Astrocyte (in vitro differentiated cells and primary cell): ENCODE results near the gene RYR2. TPM values are rescaled to one million over a fixed set of nuclear protein-coding genes. Genes with fewer than 3 reads are reported as not detected.

Source experiments
- DNase-seq: peaks from one replicate; pipeline ENCODE4 v3.0.0-alpha.2; 2010; ENCODE audit warnings: low read depth
- FAIRE-seq: peaks from 2 replicates; lab custom pipeline; 2011; peaks lifted over from hg19 to GRCh38; lab: Jason Lieb, UNC
- H2AFZ ChIP-seq: 2 replicates; pipeline ENCODE4 v1.6.0; 2012; ENCODE audit warnings: low read depth, low read length, inconsistent platforms
- H3K27ac ChIP-seq: 2 replicates; pipeline ENCODE4 v1.5.1; 2011; ENCODE audit warnings: low read depth, low read length, inconsistent platforms
- H3K27me3 ChIP-seq: 2 replicates; pipeline ENCODE4 v1.6.0; 2011; ENCODE audit warnings: low read length, inconsistent platforms; ENCODE audit not compliant: insufficient read depth
- H3K36me3 ChIP-seq: 2 replicates; pipeline ENCODE4 v1.5.1; 2011; ENCODE audit warnings: low read length, inconsistent platforms; ENCODE audit not compliant: insufficient read depth
- H3K4me1 ChIP-seq: 2 replicates; pipeline ENCODE4 v1.5.1; 2011; ENCODE audit warnings: low read length, inconsistent platforms; ENCODE audit not compliant: insufficient read depth
- H3K4me2 ChIP-seq: 2 replicates; pipeline ENCODE4 v1.6.0; 2012; ENCODE audit warnings: low read length, inconsistent platforms
- H3K4me3 ChIP-seq: 2 replicates; pipeline ENCODE4 v1.5.1; 2011; ENCODE audit warnings: low read depth, mild to moderate bottlenecking, low read length, inconsistent platforms; ENCODE audit not compliant: insufficient read depth
- H3K79me2 ChIP-seq: 2 replicates; pipeline ENCODE4 v1.6.0; 2012; ENCODE audit warnings: mild to moderate bottlenecking, low read length, inconsistent platforms; ENCODE audit not compliant: insufficient read depth
- H3K9ac ChIP-seq: 2 replicates; pipeline ENCODE4 v1.6.0; 2012; ENCODE audit warnings: mild to moderate bottlenecking, low read length, inconsistent platforms
- H3K9me3 ChIP-seq: 2 replicates; pipeline ENCODE4 v1.5.1; 2012; ENCODE audit warnings: low read depth, mild to moderate bottlenecking, low read length, inconsistent platforms; ENCODE audit not compliant: insufficient read depth
- H4K20me1 ChIP-seq: 2 replicates; pipeline ENCODE4 v1.6.0; 2012; ENCODE audit warnings: low read length, inconsistent platforms; ENCODE audit not compliant: insufficient read depth
- H3K27ac Mint-ChIP-seq: one replicate; pipeline ENCODE4 v1.8.0; 2021; ENCODE audit warnings: mild to moderate bottlenecking, mixed read lengths; ENCODE audit not compliant: unreplicated experiment
- H3K27me3 Mint-ChIP-seq: one replicate; pipeline ENCODE4 v1.8.0; 2021; ENCODE audit warnings: low read depth, mixed read lengths; ENCODE audit not compliant: unreplicated experiment
- H3K36me3 Mint-ChIP-seq: one replicate; pipeline ENCODE4 v1.8.0; 2021; ENCODE audit warnings: low read depth, mixed read lengths; ENCODE audit not compliant: unreplicated experiment
- H3K4me1 Mint-ChIP-seq: one replicate; pipeline ENCODE4 v1.8.0; 2021; ENCODE audit warnings: low read depth, mixed read lengths; ENCODE audit not compliant: unreplicated experiment
- H3K4me3 Mint-ChIP-seq: one replicate; pipeline ENCODE4 v1.8.0; 2021; ENCODE audit warnings: mild to moderate bottlenecking, moderate library complexity, mixed read lengths; ENCODE audit not compliant: unreplicated experiment
- H3K9me3 Mint-ChIP-seq: one replicate; pipeline ENCODE4 v1.8.0; 2021; ENCODE audit warnings: mild to moderate bottlenecking, mixed read lengths; ENCODE audit not compliant: unreplicated experiment
- CTCF ChIP-seq: IDR thresholded peaks from 2 replicates; pipeline ENCODE4 v1.5.1; 2011; ENCODE audit warnings: low read depth, mild to moderate bottlenecking, inconsistent platforms, low read length, moderate library complexity; ENCODE audit not compliant: insufficient read depth
- EZH2 ChIP-seq: IDR thresholded peaks from 2 replicates; pipeline ENCODE4 v1.6.1; 2012; ENCODE audit warnings: mild to moderate bottlenecking, low read length, inconsistent platforms; ENCODE audit not compliant: insufficient read depth
- total RNA-seq: library from RNA; stranded (reverse); gene quantifications from 2 replicates; pipeline ENCODE4 v1.2.1, GENCODE V29; 2021

Gene RYR2
- total RNA-seq, 1 donor from 2014 or later = 0.30 TPM

- H3K4me3 ChIP-seq = no peak overlapping the region
- no peak overlapping the region for H3K27ac ChIP-seq
- no peaks in the 10 kb centered on the region for H3K27me3 ChIP-seq
- H4K20me1 ChIP-seq = no peaks in the 10 kb centered on the region
- Mint-ChIP-seq H3K4me3 (no peak overlapping the region), H3K36me3 (no peaks in the 10 kb centered on the region), H3K27ac (no peak overlapping the region), H3K4me1 (no peaks in the 10 kb centered on the region), H3K9me3 (no peaks in the 10 kb centered on the region), H3K27me3 (no peaks in the 10 kb centered on the region)
- TF ChIP-seq EZH2 (no peak), CTCF (no peak)
- DNase-seq (no peak), FAIRE-seq (no peak)
- H3K9me3 ChIP-seq = no peaks in the 10 kb centered on the region
- no peak overlapping the region for H3K4me2 ChIP-seq
- H3K9ac ChIP-seq = no peak overlapping the region
- H2AFZ ChIP-seq = no peak overlapping the region
- H3K4me1 ChIP-seq = no peaks in the 10 kb centered on the region
- no peaks in the 10 kb centered on the region for H3K36me3 ChIP-seq
- no peaks in the 10 kb centered on the region for H3K79me2 ChIP-seq
Measured at GRCh38 chr1:237655778-237656177, 613.8 kb downstream of the RYR2 start.

GRCh38 chr1:237664348-237664747 is 622.4 kb downstream of the RYR2 start:
- Histone ChIP-seq H4K20me1 (no peaks in the 10 kb centered on the region), H3K4me2 (no peak overlapping the region), H3K79me2 (no peaks in the 10 kb centered on the region), H3K9ac (no peak overlapping the region), H3K4me3 (no peak overlapping the region), H2AFZ (no peak overlapping the region), H3K27ac (no peak overlapping the region), H3K9me3 (no peaks in the 10 kb centered on the region), H3K36me3 (no peaks in the 10 kb centered on the region), H3K27me3 (no peaks in the 10 kb centered on the region), H3K4me1 (no peaks in the 10 kb centered on the region)
- FAIRE-seq (no peak), DNase-seq (no peak)
- H3K36me3 Mint-ChIP-seq = no peaks in the 10 kb centered on the region
- H3K27me3 Mint-ChIP-seq = no peaks in the 10 kb centered on the region
- H3K4me1 Mint-ChIP-seq = no peaks in the 10 kb centered on the region
- TF ChIP-seq CTCF (no peak), EZH2 (no peak)
- H3K27ac Mint-ChIP-seq = no peak overlapping the region
- H3K9me3 Mint-ChIP-seq = no peaks in the 10 kb centered on the region
- no peak overlapping the region for H3K4me3 Mint-ChIP-seq

GRCh38 chr1:237670302-237670701 is 628.3 kb downstream of the RYR2 start:
- Histone ChIP-seq H3K9me3 (no peaks in the 10 kb centered on the region), H3K79me2 (no peaks in the 10 kb centered on the region), H3K27me3 (no peaks in the 10 kb centered on the region), H3K9ac (no peak overlapping the region), H3K4me1 (no peaks in the 10 kb centered on the region), H3K4me3 (no peak overlapping the region), H3K4me2 (no peak overlapping the region), H3K36me3 (no peaks in the 10 kb centered on the region), H3K27ac (no peak overlapping the region), H4K20me1 (no peaks in the 10 kb centered on the region), H2AFZ (no peak overlapping the region)
- no peaks in the 10 kb centered on the region for H3K9me3 Mint-ChIP-seq
- no peak for FAIRE-seq
- H3K27ac Mint-ChIP-seq = no peak overlapping the region
- H3K4me3 Mint-ChIP-seq = no peak overlapping the region
- no peaks in the 10 kb centered on the region for H3K27me3 Mint-ChIP-seq
- no peaks in the 10 kb centered on the region for H3K4me1 Mint-ChIP-seq
- DNase-seq = no peak
- no peaks in the 10 kb centered on the region for H3K36me3 Mint-ChIP-seq
- no peak for TF ChIP-seq CTCF
- TF ChIP-seq EZH2 = no peak
